Thyroid gland (tissue), 4 donors: ENCODE results near the gene MAP3K10. TPM values are rescaled to one million over a fixed set of nuclear protein-coding genes. Genes with fewer than 3 reads are reported as not detected.

Experiments
- DNase-seq, 2 donors: peaks; one replicate each; pipeline ENCODE4 v3.0.0-alpha.2; 2019
- H3K27ac ChIP-seq, 3 donors: fragments of 200-600 bp; sonication (generic); 1 replicate in 2 of 3; 2 replicates in 1 of 3; pipeline ENCODE4 v1.5.1; 2016 to 2019; ENCODE audit warnings: mild to moderate bottlenecking in 1 of 3, moderate library complexity in 1 of 3
- H3K27me3 ChIP-seq: fragments of 200-600 bp; sonication (generic); one replicate; pipeline ENCODE4 v1.5.1; 2019
- H3K36me3 ChIP-seq, 2 donors: fragments of 200-600 bp; sonication (generic); one replicate each; pipeline ENCODE4 v1.5.1; 2016 to 2019
- H3K4me1 ChIP-seq, 2 donors: fragments of 200-600 bp; sonication (generic); one replicate each; pipeline ENCODE4 v1.5.1; 2017 to 2019
- H3K4me3 ChIP-seq, 3 donors: fragments of 200-600 bp; sonication (generic); replicated peaks in 1 of 3; 1 replicate in 2 of 3; 2 replicates in 1 of 3; pipeline ENCODE4 v1.5.1; 2016; ENCODE audit warnings: mild to moderate bottlenecking in 1 of 3
- H3K9me3 ChIP-seq: fragments of 200-600 bp; sonication (generic); one replicate; pipeline ENCODE4 v1.5.1; 2017
- POLR2A ChIP-seq, 2 donors: fragments of 450-650 bp; IDR thresholded peaks; one replicate each; pipeline ENCODE4 v1.6.1; 2017; ENCODE audit warnings: antibody characterized with exemption in 2 of 2, mild to moderate bottlenecking in 2 of 2, moderate library complexity in 1 of 2
- WGBS, 2 donors: methylation state at CpG; one replicate each; pipeline ENCODE4 v1.1.5; 2017; 5-methylcytosine and 5-hydroxymethylcytosine counted together
- intact Hi-C: fragments of 100-400 bp; cut with DNase I; formaldehyde crosslinking; loops from one replicate; pipeline ENCODE4 v1.15.1; 2023
- total RNA-seq, 4 donors: library from RNA; depleted of rRNA; stranded (reverse); fragments of >200 nt; gene quantifications; one replicate each; pipeline ENCODE4 v1.2.3, GENCODE V29; 2016
- TF ChIP-seq, protein P1 (sequence below), 6 experiments: fragments of 200-600 bp in 3 of 6; fragments of 450-650 bp in 3 of 6; sonication (generic) in 3 of 6; IDR thresholded peaks; one replicate each; pipeline ENCODE4 v1.5.1; 2016 to 2019; ENCODE audit warnings: antibody characterized with exemption in 6 of 6, mild to moderate bottlenecking in 2 of 6, inconsistent platforms in 1 of 6, moderate library complexity in 1 of 6

The MAP3K10 gene
- total RNA-seq, 4 donors from 2014 or later, result 9.1 to 19.6 (median 15.9) TPM

DNA sequence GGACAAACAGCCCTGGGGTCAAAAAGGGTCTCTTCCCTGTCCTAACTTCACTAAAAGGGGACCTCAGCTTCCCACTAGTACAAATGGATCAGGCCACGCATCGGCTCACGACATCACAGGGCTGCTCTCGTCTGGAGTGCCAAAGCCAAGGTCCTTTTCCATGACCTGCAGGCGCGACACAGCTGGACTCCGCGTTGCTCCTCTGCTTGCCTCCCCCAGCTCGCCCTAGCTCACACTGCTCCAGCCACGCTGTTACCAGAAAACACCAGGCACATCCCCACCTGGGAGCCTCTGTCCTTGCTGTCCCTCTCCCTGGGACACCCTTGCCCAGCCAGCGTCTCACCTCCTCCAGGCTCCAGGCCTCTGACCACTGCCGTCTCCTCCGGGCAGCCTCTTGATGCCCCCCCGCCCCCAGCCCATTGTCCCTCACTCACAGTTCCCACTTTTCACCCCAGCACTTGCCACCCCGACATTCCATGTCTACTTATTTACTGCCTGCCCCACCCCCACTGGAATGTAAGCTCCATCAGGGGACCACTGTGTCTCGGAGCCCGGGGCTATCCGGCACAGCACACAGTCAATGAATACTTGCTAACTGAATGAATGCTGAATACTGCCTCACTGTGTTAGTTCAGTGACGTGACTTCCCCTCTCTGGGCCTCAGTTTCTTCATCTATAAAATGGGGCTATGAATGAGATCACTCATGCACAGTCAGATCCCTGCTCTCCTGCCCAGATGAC, 73.3 kb downstream of the MAP3K10 start:
- WGBS, 2 donors, result 74 to 80% methylated on average over 18 to 19 of the region's 19 CpGs
- H3K27ac ChIP-seq, result peak overlapping the region; percentile 88 to 97 (median 92)
- intact Hi-C loops, result no loop called here
- DNase-seq, result peak in 1 of 2 donors; percentile 35
- peaks cover 0 to 9% of the 10 kb centered on the region in 2 donors for H3K36me3 ChIP-seq
- H3K27me3 ChIP-seq, result no peaks in the 10 kb centered on the region
- no peak overlapping the region for H3K4me3 ChIP-seq
- no peak for TF ChIP-seq POLR2A (IDR thresholded peaks at IDR 0.05)
- TF ChIP-seq, protein P1, sequence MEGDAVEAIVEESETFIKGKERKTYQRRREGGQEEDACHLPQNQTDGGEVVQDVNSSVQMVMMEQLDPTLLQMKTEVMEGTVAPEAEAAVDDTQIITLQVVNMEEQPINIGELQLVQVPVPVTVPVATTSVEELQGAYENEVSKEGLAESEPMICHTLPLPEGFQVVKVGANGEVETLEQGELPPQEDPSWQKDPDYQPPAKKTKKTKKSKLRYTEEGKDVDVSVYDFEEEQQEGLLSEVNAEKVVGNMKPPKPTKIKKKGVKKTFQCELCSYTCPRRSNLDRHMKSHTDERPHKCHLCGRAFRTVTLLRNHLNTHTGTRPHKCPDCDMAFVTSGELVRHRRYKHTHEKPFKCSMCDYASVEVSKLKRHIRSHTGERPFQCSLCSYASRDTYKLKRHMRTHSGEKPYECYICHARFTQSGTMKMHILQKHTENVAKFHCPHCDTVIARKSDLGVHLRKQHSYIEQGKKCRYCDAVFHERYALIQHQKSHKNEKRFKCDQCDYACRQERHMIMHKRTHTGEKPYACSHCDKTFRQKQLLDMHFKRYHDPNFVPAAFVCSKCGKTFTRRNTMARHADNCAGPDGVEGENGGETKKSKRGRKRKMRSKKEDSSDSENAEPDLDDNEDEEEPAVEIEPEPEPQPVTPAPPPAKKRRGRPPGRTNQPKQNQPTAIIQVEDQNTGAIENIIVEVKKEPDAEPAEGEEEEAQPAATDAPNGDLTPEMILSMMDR (IDR thresholded peaks at IDR 0.05), result no peak
- peaks cover 59 to 77% of the 10 kb centered on the region in 2 donors for H3K4me1 ChIP-seq
- no peaks in the 10 kb centered on the region for H3K9me3 ChIP-seq

Other genes starting within 250 kb of the MAP3K10 start
- 100 to 1,000 TPM; 120 to 220 (median 166) TPM for gene PSMC4, start 220.3 kb upstream of the MAP3K10 start, total RNA-seq
- gene ZNF546, start 194.4 kb upstream of the MAP3K10 start, total RNA-seq, result 10 to 100 TPM in 2 of 4 donors, 1 to 10 TPM in 2; 8.4 to 13.3 (median 10.2) TPM
- 10 to 100 TPM; 22.3 to 44.6 (median 30.9) TPM for gene ZNF780B, start 135.2 kb upstream of the MAP3K10 start, total RNA-seq
- gene ZNF780A, start 100.5 kb upstream of the MAP3K10 start, total RNA-seq, result 10 to 100 TPM; 26.8 to 60.1 (median 33.8) TPM
- gene TTC9B, start 27.0 kb downstream of the MAP3K10 start, total RNA-seq, result not detected
- 1 to 10 TPM in 1 of 4 donors, under 1 TPM in 2, not detected in 1; 0.13 to 3.2 (median 0.68) TPM for gene CCNP, start 35.3 kb downstream of the MAP3K10 start, total RNA-seq
- gene AKT2, start 93.9 kb downstream of the MAP3K10 start, total RNA-seq, result 100 to 1,000 TPM; 166 to 285 (median 190) TPM
- gene C19orf47, start 157.0 kb downstream of the MAP3K10 start, total RNA-seq, result 10 to 100 TPM in 3 of 4 donors, 1 to 10 TPM in 1; 9.4 to 17.3 (median 17.2) TPM
- 100 to 1,000 TPM; 151 to 258 (median 244) TPM for gene PLD3, start 157.3 kb downstream of the MAP3K10 start, total RNA-seq
- gene HIPK4, start 198.8 kb downstream of the MAP3K10 start, total RNA-seq, result under 1 TPM in 2 of 4 donors, not detected in 2; 0.22 to 0.27 TPM
- gene PRX, start 222.0 kb downstream of the MAP3K10 start, total RNA-seq, result 10 to 100 TPM in 2 of 4 donors, 1 to 10 TPM in 2; 7.3 to 27.5 (median 10.3) TPM
- 10 to 100 TPM; 12.6 to 19.9 (median 15.1) TPM for gene SERTAD1, start 234.6 kb downstream of the MAP3K10 start, total RNA-seq